Fibroblast of pulmonary artery (primary cell): Measurements from ENCODE around the gene ZNF688.
"Not testable (repeated sequence)": the region's sequence is repeated elsewhere in the genome, so short reads cannot be mapped to it uniquely, and the experiment has no call there.

ENCODE experiments used
- DNase-seq: peaks from one replicate; pipeline ENCODE4 v3.0.0-alpha.2; 2010; ENCODE audit warnings: low read depth
- H3K4me3 ChIP-seq: replicated peaks from 2 replicates; pipeline ENCODE4 v1.5.1; 2011; ENCODE audit warnings: low read depth, mild to moderate bottlenecking, control low read depth, low read length, moderate library complexity
- TF ChIP-seq, protein P1 (sequence below): IDR thresholded peaks from 2 replicates; pipeline ENCODE4 v1.5.1; 2011; ENCODE audit warnings: mild to moderate bottlenecking, control low read depth, low read length, inconsistent platforms; ENCODE audit errors: missing control alignments

Gene ZNF688

GRCh38 chr16:30548416-30549253 lies 22.9 kb downstream of the ZNF688 start:
- H3K4me3 ChIP-seq, result no peak overlapping the region
- no peak for DNase-seq
- TF ChIP-seq, protein P1, sequence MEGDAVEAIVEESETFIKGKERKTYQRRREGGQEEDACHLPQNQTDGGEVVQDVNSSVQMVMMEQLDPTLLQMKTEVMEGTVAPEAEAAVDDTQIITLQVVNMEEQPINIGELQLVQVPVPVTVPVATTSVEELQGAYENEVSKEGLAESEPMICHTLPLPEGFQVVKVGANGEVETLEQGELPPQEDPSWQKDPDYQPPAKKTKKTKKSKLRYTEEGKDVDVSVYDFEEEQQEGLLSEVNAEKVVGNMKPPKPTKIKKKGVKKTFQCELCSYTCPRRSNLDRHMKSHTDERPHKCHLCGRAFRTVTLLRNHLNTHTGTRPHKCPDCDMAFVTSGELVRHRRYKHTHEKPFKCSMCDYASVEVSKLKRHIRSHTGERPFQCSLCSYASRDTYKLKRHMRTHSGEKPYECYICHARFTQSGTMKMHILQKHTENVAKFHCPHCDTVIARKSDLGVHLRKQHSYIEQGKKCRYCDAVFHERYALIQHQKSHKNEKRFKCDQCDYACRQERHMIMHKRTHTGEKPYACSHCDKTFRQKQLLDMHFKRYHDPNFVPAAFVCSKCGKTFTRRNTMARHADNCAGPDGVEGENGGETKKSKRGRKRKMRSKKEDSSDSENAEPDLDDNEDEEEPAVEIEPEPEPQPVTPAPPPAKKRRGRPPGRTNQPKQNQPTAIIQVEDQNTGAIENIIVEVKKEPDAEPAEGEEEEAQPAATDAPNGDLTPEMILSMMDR, result no peak

DNA sequence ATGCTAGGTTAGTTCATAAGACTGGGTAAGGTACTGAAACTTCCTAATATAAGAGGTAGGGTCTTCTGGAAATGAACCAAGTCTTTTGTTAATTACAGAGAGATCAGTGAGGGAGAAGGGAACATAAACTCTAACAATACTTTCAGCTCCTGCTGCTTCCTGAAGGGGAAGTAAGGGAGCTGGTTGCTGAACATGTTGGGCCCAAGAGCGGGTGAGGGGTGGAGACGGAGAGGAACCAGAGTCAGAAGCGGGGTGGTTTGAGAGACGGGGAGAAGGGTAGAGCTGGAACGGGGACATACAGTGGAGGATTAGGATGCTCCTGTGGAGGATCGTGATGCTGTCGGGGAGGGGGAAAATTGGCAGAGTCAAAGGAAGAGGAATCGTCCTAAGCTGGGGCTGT lies 25.4 kb downstream of the ZNF688 start:
- H3K4me3 ChIP-seq, result no peak overlapping the region
- no peak for DNase-seq
- TF ChIP-seq, protein P1, result no peak

- H3K4me3 ChIP-seq, result no peak overlapping the region
- TF ChIP-seq, protein P1, result no peak
- no peak for DNase-seq
Observed at GRCh38 chr16:30543067-30543466, 28.4 kb downstream of the ZNF688 start.

GRCh38 chr16:30541502-30542329 lies 29.8 kb downstream of the ZNF688 start:
- H3K4me3 ChIP-seq, result no peak overlapping the region
- DNase-seq, result peak; percentile 80
- TF ChIP-seq, protein P1, result no peak

DNA sequence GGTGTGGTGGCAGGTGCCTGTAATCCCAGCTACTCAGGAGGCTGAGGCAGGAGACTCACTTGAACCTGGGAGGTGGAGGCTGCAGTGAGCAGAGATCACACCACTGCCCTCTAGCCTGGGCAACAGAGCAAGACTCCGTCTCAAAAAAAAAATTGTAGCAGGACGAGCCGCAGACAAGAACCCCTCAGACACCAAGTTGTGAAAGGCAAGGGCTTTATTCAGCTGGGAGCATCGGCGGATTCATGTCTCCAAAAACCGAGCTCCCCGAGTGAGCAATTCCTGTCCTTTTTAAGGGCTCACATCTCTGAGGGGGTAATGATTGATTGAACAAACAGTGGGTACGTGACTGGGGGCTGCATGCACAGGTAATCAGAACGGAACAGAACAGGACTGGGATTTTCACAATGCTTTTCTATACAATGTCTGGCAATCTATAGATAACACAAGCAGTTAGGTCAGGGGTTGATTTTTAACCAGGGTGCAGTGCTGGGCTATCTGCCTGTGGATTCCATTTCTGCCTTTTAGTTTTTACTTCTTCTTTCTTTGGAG lies 30.5 kb downstream of the ZNF688 start:
- not testable (repeated sequence) for H3K4me3 ChIP-seq, DNase-seq

DNA sequence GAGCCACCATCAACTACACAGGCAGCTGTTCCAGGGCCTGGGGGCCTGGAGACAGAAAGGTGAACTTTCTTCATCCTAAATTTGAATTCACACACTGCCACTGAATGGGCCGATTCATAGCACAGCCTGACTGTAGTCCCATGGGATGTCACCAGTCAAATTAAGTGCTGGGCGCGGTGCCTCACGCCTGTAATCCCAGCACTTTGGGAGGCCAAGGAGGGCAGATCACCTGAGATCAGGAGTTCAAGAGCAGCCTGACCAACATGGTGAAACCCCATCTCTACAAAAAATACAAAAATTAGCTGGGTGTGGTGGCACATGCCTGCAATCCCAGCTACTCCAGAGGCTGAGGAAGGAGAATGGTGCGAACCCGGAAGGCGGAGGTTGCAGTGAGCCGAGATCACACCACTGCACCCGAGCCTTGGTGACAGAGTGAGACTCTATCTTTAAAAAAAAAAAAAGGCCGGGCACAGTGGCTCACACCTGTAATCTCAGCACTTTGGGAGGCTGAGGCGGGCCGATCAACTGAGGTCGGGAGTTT lies 31.5 kb downstream of the ZNF688 start:
- not testable (repeated sequence) for DNase-seq

GRCh38 chr16:30539000-30539964 lies 32.2 kb downstream of the ZNF688 start:
- no peak for DNase-seq
- H3K4me3 ChIP-seq, result no peak overlapping the region
- TF ChIP-seq, protein P1, result no peak

More for the DNA sequence above, 31.5 kb downstream of the ZNF688 start:
- H3K4me3 ChIP-seq, result not testable (repeated sequence)

GRCh38 chr16:30536391-30537024 lies 35.0 kb downstream of the ZNF688 start:
- H3K4me3 ChIP-seq, DNase-seq: not testable (repeated sequence)
